Smooth muscle cell (in vitro differentiated cells): ENCODE measurements around the gene ICAM2. TPM values are rescaled to one million over a fixed set of nuclear protein-coding genes. Genes with fewer than 3 reads are reported as not detected.
"Not testable (repeated sequence)": the region's sequence is repeated elsewhere in the genome, so short reads cannot be mapped to it uniquely, and the experiment has no call there.

Experiments
- DNase-seq: peaks from one replicate; lab custom pipeline; 2025; ENCODE audit not compliant: unreplicated experiment; lab: John Stamatoyannopoulos, UW
- H2AFZ ChIP-seq: fragments of 200-600 bp; sonication (generic); 2 replicates; pipeline ENCODE4 v1.6.0; 2016; ENCODE audit warnings: antibody characterized with exemption, low read depth, mild to moderate bottlenecking
- H3F3A ChIP-seq: fragments of 200-600 bp; sonication (generic); 2 replicates; pipeline ENCODE4 v1.6.0; 2017; ENCODE audit warnings: antibody characterized with exemption, low read depth
- H3K27ac ChIP-seq: fragments of 200-600 bp; sonication (generic); 2 replicates; pipeline ENCODE4 v1.5.1; 2016; ENCODE audit warnings: low read depth, mild to moderate bottlenecking
- H3K27me3 ChIP-seq: fragments of 200-600 bp; sonication (generic); 2 replicates; pipeline ENCODE4 v1.6.1; 2016; ENCODE audit warnings: low read depth, mild to moderate bottlenecking
- H3K36me3 ChIP-seq: fragments of 200-600 bp; sonication (generic); 2 replicates; pipeline ENCODE4 v1.5.1; 2016; ENCODE audit warnings: low read depth
- H3K4me1 ChIP-seq: fragments of 200-600 bp; sonication (generic); 2 replicates; pipeline ENCODE4 v1.5.1; 2016; ENCODE audit warnings: low read depth
- H3K4me2 ChIP-seq: fragments of 200-600 bp; sonication (generic); 2 replicates; pipeline ENCODE4 v1.6.0; 2016; ENCODE audit warnings: mild to moderate bottlenecking
- H3K4me3 ChIP-seq: fragments of 200-600 bp; sonication (generic); 2 replicates; pipeline ENCODE4 v1.5.1; 2016; ENCODE audit warnings: mild to moderate bottlenecking
- H3K79me2 ChIP-seq: fragments of 200-600 bp; sonication (generic); 2 replicates; pipeline ENCODE4 v1.6.0; 2016; ENCODE audit warnings: low read depth, mild to moderate bottlenecking
- H3K9ac ChIP-seq: fragments of 200-600 bp; sonication (generic); 2 replicates; pipeline ENCODE4 v1.6.0; 2016; ENCODE audit warnings: low read depth
- H3K9me3 ChIP-seq: fragments of 200-600 bp; sonication (generic); replicated peaks from 2 replicates; pipeline ENCODE4 v1.5.1; 2016; ENCODE audit warnings: low read depth
- H4K20me1 ChIP-seq: fragments of 200-600 bp; sonication (generic); 2 replicates; pipeline ENCODE4 v1.6.0; 2016; ENCODE audit warnings: low read depth
- CTCF ChIP-seq: fragments of 200-600 bp; sonication (generic); IDR thresholded peaks from 2 replicates; pipeline ENCODE4 v1.5.1; 2017; ENCODE audit warnings: borderline replicate concordance, mild to moderate bottlenecking, antibody characterized with exemption; ENCODE audit not compliant: insufficient read depth, poor library complexity, severe bottlenecking
- WGBS: methylation state at CpG from one replicate; pipeline ENCODE4 v1.1.7; 2016; ENCODE audit warnings: low lambda C conversion rate; 5-methylcytosine and 5-hydroxymethylcytosine counted together
- polyA plus RNA-seq: library from polyadenylated mRNA; unstranded; fragments of >200 nt; fragmentation: Nextera tagmentation; extraction: Ambion mirVana; gene quantifications from 2 replicates; pipeline ENCODE4 v1.2.1, GENCODE V29; 2016
- total RNA-seq: library from RNA; depleted of rRNA; stranded (reverse); fragments of >200 nt; gene quantifications from 2 replicates; pipeline ENCODE4 v1.2.3, GENCODE V29; 2014

The ICAM2 gene
- total and polyA plus RNA-seq, 2 experiments from 2014 or later, result 1.0 TPM; not detected in 1

DNA sequence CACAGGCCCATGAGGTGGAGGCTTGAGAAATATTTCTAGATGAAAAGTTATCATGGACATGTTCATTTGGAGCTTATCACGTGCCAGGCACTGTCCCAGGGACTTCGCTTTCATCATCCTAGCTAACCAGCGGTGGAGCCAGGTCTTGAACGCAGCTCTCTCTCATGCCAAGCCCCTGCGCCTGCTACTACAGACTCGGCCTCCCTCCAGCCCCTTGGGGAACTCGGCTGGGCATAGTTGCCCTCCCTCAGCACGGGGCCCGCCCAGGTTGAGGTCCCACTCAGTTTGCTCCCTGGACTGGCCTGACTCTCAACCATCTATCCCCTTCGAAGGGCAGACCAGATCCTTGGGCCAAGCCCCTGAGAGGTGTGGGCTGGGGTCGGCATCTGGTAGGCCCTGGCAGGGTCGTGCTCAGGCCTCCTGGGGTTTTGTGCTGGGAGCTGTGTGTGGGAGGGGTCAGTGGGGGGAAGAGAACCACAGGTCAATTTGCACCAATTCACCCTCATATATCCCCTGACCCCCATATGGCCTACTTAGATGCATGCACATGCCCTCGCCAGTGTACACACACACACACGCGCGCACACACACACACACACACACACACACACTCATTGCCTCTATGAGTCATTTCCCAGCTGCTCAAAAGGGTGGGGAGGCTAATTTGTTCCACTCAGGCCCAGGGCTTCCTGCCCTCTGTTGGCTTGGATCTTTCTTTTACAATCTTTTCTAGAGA is 35.6 kb downstream of the ICAM2 start:
- no peak for TF ChIP-seq CTCF
- no peaks in the 10 kb centered on the region for H3K4me1 ChIP-seq
- no peak overlapping the region for H3K4me3 ChIP-seq
- no peaks in the 10 kb centered on the region for H3F3A ChIP-seq
- no peak overlapping the region for H3K27ac ChIP-seq
- H3K9ac ChIP-seq, result no peak overlapping the region
- H3K9me3 ChIP-seq, result no peaks in the 10 kb centered on the region
- no peaks in the 10 kb centered on the region for H3K27me3 ChIP-seq
- H3K36me3 ChIP-seq, result no peaks in the 10 kb centered on the region
- WGBS, result 85% methylated on average over 16 of the region's 16 CpGs
- no peaks in the 10 kb centered on the region for H3K79me2 ChIP-seq
- H3K4me2 ChIP-seq, result no peak overlapping the region
- no peaks in the 10 kb centered on the region for H4K20me1 ChIP-seq
- no peak for DNase-seq
- no peak overlapping the region for H2AFZ ChIP-seq

DNA sequence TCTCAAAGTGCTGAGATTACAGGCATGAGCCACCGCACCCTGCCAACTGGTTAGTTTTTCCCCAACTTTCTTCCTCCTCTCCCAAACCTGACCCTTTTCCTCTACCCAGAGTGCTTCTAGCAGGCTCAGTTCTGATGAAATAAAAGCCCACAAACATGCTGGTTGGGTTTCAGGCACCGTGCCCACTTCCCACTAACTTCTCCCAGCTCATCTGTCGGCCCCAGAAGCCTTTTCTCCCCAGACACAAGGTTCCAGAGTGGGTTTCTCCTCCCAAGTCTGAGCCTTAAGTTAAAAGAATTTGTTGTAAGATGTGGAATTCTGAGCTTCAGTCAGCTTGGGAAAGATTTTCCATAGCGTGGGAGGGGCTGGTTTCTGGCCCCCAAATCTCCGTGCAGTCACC is 36.2 kb downstream of the ICAM2 start:
- no peaks in the 10 kb centered on the region for H3K36me3 ChIP-seq
- no peak for TF ChIP-seq CTCF
- H3F3A ChIP-seq, result no peaks in the 10 kb centered on the region
- no peak overlapping the region for H3K4me3 ChIP-seq
- no peak overlapping the region for H3K9ac ChIP-seq
- H3K79me2 ChIP-seq, result no peaks in the 10 kb centered on the region
- WGBS, result 74% methylated on average over 5 of the region's 5 CpGs
- H3K27me3 ChIP-seq, result no peaks in the 10 kb centered on the region
- H2AFZ ChIP-seq, result no peak overlapping the region
- no peaks in the 10 kb centered on the region for H4K20me1 ChIP-seq
- no peak overlapping the region for H3K27ac ChIP-seq
- no peaks in the 10 kb centered on the region for H3K9me3 ChIP-seq
- no peak overlapping the region for H3K4me2 ChIP-seq
- no peak for DNase-seq
- no peaks in the 10 kb centered on the region for H3K4me1 ChIP-seq

DNA sequence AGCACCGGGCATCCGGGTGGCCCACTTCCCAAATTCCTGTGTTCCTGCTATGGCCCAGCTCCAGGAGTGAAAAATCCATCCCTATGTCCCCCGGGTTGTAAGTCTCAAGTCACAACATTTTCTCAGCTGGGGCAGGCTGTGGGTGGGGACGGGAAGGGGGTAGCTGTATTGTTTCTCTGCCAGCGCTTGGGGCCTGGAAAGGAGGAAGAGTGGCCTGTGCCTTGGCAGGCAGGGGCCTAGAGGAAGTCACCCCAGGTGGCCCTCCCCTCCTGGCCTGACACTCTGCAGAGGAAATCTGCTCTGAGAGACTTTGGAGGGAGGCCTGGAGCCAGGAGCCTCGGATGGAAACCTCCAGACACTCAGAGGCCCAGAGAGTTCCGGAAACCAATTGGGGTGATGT is 37.1 kb downstream of the ICAM2 start:
- H3K4me1 ChIP-seq, result no peaks in the 10 kb centered on the region
- no peaks in the 10 kb centered on the region for H3K9me3 ChIP-seq
- no peak overlapping the region for H3K4me2 ChIP-seq
- no peaks in the 10 kb centered on the region for H3K36me3 ChIP-seq
- H3K4me3 ChIP-seq, result no peak overlapping the region
- no peaks in the 10 kb centered on the region for H3K27me3 ChIP-seq
- no peak overlapping the region for H3K27ac ChIP-seq
- H2AFZ ChIP-seq, result no peak overlapping the region
- H3F3A ChIP-seq, result no peaks in the 10 kb centered on the region
- TF ChIP-seq CTCF, result no peak
- no peaks in the 10 kb centered on the region for H4K20me1 ChIP-seq
- no peak overlapping the region for H3K9ac ChIP-seq
- no peak for DNase-seq
- WGBS, result 94% methylated on average over 6 of the region's 7 CpGs
- H3K79me2 ChIP-seq, result no peaks in the 10 kb centered on the region

DNA sequence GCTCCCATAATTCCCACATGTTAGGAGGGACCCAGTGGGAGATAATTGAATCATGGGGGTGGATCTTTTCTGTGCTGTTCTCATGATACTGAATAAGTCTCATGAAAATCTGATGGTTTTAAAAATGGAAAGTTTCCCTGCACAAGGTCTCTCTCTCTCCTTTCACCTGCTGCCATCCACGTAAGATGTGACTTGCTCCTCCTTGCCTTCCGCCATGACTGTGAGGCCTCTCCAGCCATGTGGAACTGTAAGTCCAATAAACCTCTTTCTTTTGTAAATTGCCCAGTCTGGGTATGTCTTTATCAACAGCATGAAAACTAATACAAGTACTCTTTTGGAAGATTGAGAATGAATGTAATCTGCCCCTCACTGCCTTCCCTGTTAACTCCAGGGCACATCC is 37.8 kb downstream of the ICAM2 start:
- H3K27ac ChIP-seq, H3K9me3 ChIP-seq, H3K4me2 ChIP-seq, H3K79me2 ChIP-seq, H3F3A ChIP-seq, H3K36me3 ChIP-seq, H3K4me3 ChIP-seq, H2AFZ ChIP-seq, H3K4me1 ChIP-seq, H4K20me1 ChIP-seq, H3K9ac ChIP-seq, H3K27me3 ChIP-seq, DNase-seq: not testable (repeated sequence)
- WGBS, result 98% methylated on average over 2 of the region's 2 CpGs
